PC-9 (cell line): Measurements from ENCODE around the gene SETD6.

Source experiments
- EZH2 ChIP-seq: fragments of 200-600 bp; sonication (generic); IDR thresholded peaks from 2 replicates; pipeline ENCODE4 v1.8.0; 2017; ENCODE audit warnings: antibody characterized with exemption, low read depth
- TF ChIP-seq, protein P1 (sequence below): fragments of 200-600 bp; sonication (generic); conservative IDR thresholded peaks from 2 replicates; pipeline ENCODE4 v1.6.1; 2017; ENCODE audit warnings: mixed run types, antibody characterized with exemption, mild to moderate bottlenecking, moderate library complexity

DNA sequence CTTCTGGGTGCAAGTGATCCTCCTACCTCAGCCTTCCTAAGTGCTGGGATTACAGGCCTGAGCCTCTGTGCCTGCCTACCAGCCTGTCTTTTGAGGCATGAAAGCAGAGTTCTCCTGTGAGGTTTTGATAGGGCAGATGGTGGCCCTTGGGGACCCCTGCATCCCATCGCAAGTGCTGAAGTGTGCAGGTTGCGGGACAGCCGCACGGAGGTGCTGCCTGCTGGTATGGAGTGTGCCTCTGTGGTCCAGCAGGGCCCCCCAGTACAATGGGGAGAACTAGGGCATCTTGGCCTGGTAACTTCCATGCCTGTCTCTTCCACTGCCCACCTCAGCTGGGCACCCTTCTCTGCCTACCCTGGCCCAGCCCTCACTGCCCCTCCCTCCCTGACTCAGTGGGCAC is 25.3 kb upstream of the SETD6 start:
- TF ChIP-seq, protein P1, sequence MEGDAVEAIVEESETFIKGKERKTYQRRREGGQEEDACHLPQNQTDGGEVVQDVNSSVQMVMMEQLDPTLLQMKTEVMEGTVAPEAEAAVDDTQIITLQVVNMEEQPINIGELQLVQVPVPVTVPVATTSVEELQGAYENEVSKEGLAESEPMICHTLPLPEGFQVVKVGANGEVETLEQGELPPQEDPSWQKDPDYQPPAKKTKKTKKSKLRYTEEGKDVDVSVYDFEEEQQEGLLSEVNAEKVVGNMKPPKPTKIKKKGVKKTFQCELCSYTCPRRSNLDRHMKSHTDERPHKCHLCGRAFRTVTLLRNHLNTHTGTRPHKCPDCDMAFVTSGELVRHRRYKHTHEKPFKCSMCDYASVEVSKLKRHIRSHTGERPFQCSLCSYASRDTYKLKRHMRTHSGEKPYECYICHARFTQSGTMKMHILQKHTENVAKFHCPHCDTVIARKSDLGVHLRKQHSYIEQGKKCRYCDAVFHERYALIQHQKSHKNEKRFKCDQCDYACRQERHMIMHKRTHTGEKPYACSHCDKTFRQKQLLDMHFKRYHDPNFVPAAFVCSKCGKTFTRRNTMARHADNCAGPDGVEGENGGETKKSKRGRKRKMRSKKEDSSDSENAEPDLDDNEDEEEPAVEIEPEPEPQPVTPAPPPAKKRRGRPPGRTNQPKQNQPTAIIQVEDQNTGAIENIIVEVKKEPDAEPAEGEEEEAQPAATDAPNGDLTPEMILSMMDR: no peak
- TF ChIP-seq EZH2: no peak
